KG1 (cell line): Measurements from ENCODE around the gene ZNF81.
"Not testable (repeated sequence)": the region's sequence is repeated elsewhere in the genome, so short reads cannot be mapped to it uniquely, and the experiment has no call there.

Source experiments
- DNase-seq: peaks from one replicate; lab custom pipeline; 2025; lab: John Stamatoyannopoulos, UW

The ZNF81 gene

DNA sequence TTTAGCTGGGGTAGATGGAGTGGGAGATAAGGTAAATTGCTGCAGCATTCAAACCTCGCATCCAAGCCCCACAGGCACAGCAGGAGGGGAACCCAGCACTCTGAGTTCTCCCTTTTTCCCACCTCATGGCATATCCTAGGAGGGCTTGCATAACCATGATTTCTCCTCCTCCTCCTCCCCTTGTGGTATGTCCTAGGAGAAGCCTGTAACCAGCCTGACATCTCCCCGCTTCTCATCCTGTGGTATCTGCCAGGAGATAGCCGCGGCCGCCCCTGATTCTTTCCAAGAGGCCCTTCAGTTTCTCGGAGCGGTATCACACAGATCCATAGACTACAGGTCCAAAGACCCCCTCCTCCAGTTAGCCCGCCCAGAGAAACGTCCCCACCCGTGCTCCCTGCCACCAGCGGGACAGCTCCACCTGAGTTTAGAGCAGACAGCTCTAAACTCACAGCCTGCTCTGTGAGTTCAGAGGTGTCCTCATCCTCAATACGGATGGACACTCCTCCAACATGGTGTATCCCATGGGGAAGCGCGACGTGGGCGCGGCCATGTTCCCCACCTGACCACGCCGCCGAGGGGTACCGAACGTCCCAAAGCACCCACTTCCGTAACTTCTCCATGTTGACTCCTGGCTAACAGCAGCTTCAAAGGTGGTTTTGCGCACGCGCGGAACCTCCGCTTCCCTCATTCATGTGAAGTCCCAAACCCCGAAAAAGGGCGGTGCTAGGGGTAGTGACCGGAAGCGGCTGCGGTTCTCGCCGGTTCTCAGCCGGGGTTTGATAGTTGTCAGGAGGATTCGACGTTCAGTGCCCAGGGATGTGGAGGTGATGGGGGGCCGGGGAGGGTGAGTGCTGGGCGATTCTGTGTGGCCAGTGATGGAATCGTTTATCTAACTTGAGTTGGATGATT is at the start of gene ZNF81:
Gene ZNF81, plus strand, starts transcription at position 739 of the 909 bp plus-strand sequence. CDS start 9,366 bp downstream, outside the sequence.
- DNase-seq = peak; percentile 76

DNA sequence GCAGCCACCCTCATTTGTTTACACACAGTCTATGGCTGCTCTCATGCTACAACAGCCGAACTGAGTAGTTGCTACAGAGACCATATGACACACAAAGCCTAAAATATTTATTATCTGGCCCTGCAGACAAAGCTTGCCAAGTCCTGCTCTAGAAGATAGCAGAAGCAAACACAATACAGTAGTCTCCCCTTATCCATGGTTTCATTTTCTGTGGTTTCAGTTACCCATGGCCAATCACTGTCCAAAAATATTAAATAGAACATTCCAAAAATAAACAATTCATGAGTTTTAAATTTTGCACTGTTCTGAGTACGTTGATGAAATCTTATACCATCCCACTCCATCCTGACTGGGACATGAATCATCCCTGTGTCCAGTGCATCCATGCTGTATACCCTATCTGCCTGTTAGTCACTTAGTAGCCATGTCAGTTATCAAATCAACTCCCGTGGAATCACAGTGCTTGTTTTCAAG is 40.2 kb upstream of the ZNF81 start:
- no peak for DNase-seq

DNA sequence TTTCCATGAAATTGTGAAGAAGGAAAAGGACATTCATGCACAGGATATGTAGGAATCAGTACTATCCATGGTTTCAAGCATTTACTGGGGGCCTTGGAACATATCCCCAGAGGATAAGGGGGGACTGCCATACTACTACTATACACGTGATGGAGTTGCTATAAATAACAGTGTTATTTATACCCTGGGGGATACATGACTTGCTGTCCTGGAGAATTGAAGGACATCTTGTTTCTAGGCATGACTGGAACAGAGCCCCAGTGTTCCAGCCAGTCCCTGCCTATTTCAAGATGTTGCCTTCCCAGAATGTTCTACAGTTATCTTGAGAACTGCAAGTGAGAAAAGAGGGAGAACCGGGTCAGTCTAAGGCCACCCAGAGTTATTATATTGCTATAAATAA is 39.6 kb upstream of the ZNF81 start:
- no peak for DNase-seq

DNA sequence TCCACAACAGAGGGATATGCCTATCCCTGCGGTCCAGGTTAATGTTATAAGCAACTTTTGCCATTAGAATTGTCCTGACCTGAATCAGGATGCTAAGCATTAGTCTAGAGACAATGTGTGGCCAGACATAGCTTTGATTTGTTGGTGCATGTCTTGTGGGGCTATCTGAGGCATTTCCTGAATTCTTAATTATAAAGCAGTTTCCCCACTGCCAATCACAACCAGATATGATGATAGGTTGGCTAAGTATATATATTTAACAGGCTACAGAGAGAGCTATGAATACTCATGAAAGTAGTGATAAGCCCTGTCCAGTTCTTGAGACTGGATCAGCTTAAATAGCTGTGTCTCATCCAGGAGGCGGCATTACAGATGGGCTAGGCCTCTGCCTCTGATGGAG is 37.8 kb upstream of the ZNF81 start:
- DNase-seq = no peak

DNA sequence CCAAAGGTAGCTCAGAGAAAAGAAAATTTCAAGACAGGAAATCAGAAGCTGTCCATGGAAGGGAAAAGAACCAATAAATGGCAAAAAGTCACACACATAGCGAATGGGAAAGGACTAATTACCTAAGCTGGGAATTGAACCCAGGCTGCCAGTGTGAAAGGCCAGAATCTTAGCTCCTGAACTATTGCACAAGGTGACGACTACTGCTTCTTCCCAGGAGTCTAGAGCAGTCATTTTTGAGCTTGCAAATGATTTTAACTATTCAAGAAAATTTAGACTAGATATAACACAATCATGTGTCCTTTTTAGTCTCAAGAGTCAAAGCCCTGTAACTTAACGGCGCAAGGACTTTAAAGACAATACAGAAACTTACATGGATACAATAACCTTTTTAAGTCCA is 34.1 kb upstream of the ZNF81 start:
- no peak for DNase-seq

DNA sequence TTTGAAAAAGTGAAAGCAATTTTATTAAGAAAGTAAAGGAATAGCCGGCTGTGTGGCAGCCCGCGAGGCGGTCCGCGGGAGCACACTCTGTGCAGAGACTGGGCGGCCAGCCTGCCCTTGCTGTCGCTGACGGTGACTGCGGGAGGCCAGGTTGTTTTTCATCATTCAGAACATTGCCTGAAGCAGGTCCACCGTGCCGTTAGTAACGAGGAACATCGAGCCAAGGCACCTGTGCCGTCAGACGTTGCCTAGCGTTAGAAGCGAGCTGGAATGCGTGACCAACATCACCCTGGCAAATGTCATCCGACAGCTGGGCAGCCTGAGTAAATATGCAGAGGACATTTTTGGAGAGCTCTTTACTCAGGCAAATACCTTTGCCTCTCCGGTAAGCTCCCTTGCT is 33.6 kb upstream of the ZNF81 start:
- not testable (repeated sequence) for DNase-seq

DNA sequence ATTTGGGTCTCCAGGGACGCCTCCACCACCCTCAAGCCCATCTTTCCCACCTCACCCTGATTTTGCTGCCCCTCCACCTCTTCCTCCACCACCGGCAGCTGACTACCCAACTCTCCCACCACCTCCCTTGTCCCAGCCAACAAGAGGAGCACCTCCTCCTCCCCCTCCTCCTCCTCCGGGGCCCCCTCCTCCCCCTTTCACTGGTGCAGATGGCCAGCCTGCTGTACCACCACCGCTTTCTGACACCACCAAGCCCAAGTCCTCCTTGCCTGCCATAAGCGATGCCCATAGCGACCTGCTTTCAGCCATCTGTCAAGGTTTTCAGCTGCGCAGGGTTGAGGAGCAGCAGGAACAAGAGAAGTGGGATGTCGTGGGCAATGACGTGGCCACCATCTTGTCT is 32.4 kb upstream of the ZNF81 start:
- DNase-seq = no peak

DNA sequence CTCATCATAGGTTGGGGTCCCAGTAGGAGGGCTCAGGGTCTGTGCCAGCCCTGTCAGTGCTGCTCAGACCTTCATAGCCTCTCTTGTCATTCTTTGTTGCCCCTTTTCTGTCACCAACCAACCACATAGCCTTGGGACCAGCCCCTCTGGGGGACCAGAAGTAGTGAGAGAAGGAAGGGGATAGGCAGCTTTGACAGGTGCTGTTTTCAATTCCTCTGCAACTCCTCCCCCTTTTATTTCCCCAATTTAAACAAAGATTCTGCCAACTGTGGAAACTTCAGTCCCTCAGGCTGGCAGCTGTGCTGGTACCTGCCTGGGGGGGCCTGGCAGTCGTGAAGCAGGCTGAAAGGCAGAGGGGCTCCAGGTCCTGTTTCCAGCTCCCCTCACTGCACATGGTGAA is 30.9 kb upstream of the ZNF81 start:
- not testable (repeated sequence) for DNase-seq

DNA sequence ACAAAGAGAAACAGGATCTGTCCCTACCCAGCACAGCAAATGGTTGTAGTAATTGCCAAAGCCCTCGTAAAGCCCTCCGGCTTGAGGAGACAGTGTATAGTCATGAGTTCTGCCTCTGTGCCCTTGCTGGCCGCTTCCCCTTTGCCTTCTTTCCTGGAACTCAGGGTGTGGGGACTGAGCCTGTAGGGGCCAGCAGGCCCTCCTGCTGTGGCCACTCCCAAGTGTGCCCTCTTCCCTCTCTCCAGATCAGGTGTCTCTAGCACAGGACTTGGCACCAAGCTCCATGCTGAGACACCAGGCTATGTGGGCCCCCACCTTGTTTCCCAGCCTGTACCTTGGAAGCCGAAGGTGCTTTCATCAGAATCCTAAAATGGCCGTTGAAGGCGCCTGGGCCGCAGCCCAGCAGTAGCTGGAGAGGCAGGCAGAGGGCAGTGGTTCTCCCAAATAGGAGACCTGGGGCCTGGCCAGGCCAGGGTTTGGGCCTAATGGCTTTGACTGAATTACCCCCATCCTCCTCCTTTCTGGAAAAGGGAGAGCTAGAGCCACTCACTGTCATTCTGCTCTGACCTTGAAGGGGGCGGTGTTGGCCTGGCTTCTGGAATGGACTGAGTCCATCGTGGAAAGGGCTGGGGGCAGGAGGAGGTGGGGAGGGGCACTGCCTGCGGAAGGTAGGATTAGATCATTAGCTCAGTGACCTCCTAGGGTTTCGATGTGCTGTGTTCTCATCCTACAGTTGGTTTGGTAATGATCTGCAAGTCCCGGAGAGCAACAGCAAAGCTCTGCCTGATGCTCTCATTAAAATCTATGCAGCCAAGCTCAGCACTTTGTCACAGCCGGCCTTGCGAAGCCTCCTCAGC is 30.1 kb upstream of the ZNF81 start:
- not testable (repeated sequence) for DNase-seq

DNA sequence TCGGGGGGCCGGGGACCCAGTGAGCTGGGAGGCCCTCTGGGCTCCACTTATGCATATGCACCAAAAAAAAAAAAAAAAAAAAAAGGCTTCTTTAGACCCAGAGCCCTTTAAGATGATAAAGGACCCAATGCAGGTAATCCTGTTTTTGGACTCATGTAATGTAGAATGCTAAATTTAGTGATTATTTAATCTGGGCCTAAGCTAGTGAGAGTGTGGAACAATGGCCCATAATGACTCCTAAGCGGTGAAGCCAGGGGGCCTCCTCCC is 29.5 kb upstream of the ZNF81 start:
- DNase-seq = not testable (repeated sequence)

DNA sequence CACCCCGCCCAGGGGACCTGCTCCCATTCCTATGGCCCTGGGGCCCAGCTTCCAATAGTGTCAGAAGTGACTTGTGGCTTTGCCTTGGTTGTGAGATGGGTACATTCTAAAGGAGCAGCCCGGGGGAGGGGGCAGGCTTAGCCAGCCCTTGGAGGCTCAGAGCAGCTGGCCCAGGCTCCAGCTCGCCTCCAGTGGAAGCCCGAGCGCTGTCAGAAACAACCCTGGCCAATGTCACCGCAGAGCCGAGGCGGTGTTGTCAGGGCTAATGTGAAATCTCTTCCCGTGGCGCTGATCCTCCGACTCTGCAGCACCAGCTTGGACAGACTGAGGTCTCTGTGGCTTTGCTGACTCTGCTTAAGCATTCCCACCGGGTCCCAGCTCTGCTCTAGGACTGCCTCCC is 29.2 kb upstream of the ZNF81 start:
- no peak for DNase-seq

DNA sequence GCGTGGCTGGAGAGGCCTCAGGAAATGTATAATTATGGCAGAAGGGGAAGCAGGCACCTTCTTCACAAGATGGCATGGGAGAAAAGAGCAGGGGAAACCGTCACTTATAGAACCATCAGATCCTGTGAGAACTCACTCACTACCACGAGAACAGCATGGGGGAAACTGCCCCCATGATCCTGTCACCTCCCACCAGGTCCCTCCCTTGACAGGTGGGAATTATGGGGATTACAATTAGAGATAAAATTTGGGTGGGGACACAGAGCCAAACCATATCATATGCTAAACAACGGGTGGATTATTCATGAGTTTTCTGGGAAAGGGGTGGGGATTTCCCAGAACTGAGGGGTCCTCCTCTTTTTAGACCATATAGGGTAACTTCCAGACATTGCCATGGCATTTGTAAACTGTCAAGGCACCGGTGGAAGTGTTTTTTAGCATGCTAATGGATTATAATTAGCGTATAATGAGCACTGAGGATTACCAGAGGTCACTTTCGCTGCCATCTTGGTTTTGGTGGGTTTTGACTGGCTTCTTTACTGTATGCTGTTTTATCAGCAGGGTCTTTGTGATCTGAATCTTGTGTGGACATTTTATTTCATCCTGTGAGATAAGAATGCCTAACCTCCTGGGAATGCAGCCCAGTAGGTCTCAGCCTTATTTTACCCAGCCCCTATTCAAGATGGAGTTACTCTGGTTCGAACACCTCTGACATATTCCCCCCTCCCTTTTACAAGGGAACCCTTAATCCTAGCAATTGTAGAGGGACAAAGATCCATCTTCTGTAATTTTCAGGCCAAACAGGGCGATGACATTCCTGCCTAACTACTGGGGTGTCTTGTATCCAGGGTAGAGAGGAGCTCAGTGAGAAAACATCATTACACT is 27.6 kb upstream of the ZNF81 start:
- DNase-seq = no peak

DNA sequence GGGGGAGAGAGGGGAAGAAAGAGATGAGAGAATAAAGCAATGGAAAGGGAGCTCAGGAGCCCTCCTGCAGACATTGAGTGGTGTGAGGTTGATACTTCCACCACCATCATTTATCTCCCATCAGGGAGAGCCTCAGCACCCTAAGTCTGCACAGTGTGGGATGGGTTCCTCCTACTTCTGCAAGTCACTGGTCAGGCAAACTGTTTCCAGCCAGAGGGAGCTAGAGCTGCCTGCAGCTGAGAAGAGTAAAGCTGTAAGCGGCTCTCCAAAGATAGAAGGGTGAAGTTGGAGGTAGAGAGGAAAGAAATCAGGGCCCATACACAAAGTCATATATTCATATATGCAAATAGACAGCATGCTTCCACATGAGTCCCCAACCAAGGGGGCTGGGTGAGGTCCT is 21.9 kb upstream of the ZNF81 start:
- no peak for DNase-seq

DNA sequence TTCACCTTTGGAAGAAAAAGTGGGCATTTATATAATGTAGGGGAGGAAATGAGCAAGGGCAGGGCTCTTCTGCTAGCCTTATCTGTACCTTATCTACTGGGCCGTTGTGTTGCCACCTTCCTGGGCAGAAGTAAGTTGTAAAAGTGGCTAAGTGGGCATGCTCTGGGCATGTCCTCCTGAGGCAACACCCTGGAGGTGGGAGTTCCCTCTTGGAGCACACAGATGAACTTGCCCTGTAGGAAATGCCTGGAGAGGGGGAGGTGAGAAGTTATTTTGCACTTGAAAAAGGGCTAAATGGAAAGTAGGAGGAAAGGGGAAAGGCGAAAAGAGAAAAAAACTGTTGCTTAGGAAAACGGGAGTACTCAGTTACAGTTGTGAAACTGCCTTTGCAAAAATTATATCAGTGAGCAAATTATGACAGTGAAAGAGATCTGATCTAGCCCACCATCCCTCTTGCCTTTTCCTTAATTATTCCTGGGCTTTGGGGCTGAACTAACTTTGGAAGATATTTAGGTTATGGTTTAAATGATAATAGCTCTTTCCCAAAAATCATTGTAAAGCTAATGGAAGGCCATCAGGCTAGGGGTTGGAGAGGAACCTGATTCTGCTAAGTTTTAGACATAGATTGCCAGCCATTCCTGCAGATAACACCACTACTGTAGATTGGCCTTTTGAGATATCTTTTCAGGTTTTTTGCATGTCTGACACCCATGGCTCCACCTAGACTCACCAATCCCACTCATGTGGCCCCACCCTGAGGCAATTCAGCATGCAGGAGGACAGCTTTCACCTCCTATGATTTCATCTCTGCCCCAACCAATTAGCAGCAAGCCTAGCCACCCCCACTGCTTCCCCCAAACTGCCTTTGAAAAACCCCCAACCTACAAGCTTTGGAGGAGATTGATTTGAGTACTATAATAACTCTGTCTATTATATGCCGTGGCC is 20.5 kb upstream of the ZNF81 start:
- DNase-seq = no peak

DNA sequence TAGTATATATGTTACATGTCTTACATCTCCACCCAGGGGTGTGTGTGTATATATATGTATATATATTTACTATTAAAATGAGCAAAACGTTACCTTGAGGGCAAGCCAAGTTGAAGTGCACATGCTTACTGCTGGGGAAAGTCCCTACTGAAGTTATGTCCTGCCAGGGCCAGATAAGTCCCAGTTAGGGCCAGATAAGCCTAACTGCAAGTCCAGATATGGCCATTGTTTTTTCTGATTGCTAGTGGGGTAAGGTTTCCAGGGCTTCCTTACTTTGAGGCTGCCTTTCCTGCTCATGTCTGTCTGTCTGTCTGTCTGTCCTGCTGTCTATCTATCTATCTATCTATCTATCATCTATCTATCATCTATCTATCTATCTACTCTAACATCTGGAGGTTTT is 19.3 kb upstream of the ZNF81 start:
- no peak for DNase-seq

DNA sequence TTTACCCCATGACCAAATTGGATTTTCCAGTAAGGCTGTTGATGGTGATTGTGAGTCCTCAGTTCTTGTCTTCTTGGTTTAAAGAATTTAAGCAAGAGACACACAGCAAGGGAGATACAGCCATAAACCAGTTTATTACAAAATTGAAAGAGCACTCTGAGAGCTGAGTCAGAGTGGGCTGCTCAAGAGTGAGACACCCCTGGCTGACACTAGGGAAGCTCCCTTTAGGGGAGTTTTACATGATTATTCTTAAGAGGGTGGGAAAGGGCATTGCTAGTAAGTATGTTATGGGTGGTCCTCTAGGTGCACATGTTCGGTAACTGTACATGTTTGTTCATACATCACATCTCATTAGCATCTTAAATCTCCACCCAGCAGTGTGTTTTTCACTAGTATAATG is 18.8 kb upstream of the ZNF81 start:
- no peak for DNase-seq

DNA sequence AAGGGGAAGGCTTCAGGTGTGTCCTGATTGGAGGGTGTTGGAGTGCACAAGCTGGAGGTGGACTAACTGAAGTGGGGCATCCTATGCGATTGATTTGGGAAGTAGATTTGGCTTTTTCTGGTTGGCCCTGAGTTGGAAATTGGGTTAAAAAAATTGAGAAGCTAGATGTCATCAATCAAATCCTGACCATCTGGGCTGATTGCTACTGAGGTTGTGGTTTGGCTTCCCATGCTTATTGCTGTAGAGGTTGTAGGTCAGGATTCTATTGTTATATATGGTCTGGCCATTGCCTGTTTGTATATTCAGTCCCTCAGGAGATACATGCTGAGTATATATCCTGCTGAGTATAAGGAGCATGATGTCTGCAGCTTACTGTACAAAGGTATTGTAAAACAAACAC is 7.7 kb upstream of the ZNF81 start:
- DNase-seq = no peak

DNA sequence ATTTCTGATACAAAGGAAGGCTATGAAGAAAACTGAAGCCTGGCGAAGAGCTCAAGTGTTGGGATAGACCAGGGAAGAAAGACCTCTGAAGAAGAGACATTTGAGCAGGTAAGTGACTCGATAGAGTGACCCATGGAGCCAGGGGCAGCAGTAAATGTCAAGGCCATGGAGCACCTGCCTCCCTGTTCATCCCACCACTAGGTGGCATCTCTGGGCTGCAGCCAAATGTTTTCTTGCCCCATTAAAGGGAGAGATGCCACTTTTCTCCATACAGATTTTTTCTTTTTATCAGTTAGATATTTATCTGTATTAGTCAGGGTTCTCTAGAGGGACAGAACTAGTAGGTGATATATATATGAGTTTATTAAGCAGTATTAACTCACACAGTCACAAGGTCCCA is 4.9 kb upstream of the ZNF81 start:
- DNase-seq = peak; percentile 19

DNA sequence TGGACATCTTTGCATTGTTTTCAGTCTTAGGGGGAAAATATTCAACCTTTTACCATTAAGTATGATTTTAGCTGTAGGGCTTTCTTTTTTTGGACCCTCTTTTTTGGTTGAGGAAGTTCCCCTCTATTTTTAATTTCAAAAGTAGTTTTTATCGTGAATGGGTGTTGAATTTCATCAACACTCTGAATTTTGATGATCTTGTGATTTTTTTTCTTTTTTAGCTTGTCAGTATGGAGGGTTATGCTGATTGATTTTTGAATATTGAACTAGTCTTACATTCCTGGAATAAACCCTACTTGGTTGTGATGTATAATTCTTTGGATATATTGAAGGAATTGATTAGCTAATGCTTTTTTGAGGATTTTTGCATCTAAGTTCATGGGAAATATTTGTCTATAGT is 1.7 kb downstream of the ZNF81 start:
- DNase-seq = no peak

DNA sequence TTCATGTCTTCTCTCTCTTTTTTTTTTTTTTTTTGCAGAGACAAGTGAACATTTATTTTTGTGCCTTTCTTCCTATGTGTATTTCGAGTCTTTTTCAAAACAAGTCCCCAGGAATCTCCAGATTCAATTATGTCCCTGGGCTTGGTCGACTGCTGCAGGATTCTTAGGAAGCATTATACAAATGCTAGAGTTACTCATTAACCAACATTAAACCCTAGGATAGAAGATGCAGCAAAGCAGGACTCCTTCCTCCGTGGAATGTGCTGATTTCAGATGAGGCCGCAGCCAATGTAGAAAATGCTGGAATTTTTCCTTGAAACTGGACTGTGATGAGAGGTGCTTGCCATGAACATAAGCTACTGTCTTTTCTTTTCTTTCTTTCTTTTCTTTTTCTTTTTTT is 3.4 kb downstream of the ZNF81 start:
- no peak for DNase-seq

DNA sequence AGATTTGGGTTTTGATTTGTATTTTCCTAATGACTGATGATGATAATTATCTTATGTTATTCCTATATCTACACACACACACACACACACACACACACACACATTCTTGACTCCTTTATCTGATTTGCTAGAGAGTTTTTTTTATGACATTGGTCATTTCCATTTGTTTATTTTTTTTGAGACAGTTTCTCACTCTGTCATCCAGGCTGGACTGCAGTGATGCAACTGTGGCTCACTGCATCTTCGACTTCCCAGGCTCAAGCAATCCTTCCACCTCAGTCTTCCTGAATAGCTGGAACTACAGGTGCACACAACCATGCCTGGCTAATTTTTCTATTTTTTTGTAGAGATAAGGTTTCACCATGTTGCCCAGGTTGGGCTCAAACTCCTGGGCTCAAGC is 6.7 kb downstream of the ZNF81 start:
- DNase-seq = no peak
